ENCODE data around the gene MSN.
"Not testable (repeated sequence)": the region's sequence is repeated elsewhere in the genome, so short reads cannot be mapped to it uniquely, and the experiment has no call there.

The MSN gene

DNA sequence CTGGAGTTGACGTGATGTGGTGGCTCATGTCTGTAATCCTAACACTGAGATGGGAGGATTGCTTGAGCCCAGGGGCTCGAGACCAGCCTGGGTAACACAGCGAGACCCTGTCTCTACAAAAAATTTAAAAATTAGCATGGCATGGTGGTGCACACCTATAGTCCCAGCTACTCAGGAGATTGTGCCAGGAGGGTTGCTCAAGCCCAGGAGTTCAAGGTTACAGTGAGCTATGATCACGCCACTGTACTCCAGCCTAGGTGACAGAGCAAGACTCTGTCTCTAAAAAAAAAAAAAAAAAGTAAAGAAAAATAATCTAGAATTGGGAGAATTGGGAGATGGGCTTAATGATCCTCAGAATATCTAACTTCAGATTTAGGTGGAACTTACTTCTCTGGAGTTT is 51.1 kb downstream of the MSN start:
- DNase-seq (ENCODE audit: low read depth) = no peak

DNA sequence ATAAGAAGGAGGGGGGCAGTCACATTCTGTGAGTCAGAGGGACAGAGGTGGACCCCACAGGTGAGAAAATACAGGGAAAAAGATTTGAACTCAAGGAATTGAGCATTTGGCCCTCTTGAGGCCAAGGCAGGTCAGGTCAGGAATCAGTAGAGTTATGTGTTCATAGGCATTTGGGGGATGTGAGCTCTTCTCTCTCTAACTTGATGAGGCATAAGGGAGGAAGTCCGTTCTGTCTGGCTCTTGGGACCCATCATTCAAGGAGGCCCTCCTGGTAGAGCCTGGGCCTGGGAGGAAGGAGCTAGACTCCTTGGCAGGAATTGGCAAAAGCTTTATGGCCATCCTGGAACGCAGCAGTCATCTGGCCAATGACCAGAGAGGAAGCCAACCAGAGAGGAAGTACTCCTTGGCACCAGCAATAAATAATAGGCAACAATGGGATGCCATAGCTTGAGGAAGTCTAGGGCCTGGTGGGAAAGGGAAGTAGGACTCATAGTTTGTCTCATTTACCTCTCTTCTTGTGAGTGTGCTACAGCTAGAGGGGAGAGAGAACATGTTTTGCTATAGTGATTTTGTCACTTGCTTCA is 53.0 kb downstream of the MSN start:
- no peak for DNase-seq (ENCODE audit: low read depth)

DNA sequence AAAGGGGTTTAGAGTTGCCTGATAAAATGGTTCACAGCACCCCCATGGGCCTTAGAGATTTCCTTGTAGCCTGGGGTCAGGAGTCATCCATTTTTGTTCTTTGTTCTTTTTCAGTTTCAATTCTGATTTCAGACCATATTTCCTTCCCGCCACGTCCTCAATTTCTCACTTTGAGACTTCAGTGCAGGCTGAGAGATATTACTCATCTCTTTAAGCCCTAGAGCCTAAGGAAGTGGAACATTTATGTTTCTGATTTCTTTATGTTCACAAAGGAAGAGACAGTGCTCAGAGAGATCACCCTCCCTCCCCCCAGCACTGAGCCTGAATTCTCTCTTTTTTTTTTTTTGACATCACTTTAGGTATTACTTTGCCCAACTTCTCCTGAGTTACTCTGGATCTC is 56.3 kb downstream of the MSN start:
- DNase-seq (ENCODE audit: low read depth) = no peak

DNA sequence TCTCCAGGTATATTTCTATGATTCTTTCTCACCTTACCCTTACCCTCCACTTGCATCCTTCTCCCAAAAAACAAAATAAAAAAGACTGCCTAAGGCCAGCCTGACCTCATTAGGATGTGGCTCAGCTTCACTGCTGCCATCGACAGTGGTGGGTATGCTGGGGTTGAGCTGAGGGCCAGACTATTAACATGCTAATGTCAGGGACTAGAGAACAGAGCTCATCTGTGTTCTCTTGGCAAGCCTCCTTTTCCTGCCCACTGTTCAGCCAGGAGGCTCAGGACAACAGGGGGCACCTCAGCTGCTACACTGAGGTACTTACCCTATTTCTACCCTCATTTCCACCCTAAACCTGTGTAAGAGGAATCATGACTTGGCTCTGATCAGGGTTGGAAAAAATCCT is 59.3 kb downstream of the MSN start:
- no peak for DNase-seq (ENCODE audit: low read depth)

DNA sequence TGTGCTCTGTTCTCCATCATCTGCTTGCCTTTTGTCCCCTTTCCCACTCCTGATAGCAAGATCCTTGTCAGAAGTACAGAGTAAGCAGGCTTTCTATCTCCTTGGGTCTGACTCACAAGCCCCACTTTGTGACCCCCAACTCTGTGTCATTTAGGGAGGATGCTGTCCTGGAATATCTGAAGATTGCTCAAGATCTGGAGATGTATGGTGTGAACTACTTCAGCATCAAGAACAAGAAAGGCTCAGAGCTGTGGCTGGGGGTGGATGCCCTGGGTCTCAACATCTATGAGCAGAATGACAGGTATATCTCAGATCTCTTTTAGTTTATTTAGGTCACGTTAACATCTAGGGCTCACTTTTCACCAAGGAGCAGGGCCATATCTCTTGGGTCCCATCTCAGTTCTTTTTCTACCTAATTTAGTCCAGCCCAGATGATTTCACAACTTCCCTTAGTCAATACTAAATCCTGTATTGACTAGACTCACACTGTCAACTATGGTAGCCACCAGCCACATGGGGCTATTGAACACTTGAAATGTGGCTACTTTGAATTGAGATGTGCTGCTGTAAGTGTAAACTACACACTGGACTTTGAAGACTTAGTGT is 64.3 kb downstream of the MSN start:
- no peak for DNase-seq (ENCODE audit: low read depth)

DNA sequence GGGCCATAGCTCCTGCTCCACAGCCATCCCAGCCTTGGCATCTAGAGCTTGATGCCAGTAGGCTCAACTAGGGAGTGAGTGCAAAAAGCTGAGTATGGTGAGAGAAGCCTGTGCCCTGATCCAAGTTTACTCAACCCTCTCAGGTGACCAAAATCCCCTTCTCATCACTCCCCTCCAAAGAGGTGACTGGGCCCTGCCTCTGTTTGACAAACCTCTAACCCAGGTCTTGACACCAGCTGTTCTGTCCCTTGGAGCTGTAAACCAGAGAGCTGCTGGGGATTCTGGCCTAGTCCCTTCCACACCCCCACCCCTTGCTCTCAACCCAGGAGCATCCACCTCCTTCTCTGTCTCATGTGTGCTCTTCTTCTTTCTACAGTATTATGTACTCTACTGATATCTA is 73.5 kb downstream of the MSN start:
- DNase-seq (ENCODE audit: low read depth) = no peak

DNA sequence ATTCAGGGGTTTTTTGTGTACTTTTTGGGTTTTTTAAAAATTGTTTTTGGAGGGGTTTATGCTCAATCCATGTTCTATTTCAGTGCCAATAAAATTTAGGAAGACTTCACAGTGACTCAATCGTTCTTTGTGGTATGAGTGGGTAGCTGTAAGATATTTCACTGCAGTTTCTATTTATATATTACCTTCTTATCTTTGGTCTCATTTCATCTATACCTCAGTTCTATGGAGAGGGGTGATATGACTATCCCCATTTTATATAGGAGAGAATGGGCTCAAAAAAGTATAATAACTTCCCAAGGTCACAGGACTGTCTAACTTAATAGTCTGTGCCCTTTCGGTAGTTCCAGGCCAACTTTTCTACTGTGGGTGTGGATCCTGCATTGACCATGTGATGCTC is 74.4 kb downstream of the MSN start:
- DNase-seq (ENCODE audit: low read depth) = no peak

DNA sequence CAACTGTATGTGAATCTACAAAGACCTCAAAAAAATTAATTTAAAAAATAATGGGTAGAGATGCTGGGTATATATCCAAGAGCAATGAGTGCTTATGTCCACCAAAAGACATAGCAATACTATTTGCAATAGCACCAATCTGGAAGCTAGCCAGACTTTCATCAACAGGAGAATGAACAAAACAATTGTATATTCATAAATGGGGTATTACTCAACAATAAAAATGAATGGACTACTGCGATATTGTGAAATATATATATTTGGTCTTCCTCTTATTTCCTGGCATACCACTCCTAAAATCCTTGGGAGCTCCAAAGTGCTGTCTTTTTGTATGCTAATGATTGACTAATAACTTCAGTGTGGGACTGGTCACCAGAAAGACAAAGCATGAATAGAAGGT is 77.5 kb downstream of the MSN start:
- no peak for DNase-seq (ENCODE audit: low read depth)

DNA sequence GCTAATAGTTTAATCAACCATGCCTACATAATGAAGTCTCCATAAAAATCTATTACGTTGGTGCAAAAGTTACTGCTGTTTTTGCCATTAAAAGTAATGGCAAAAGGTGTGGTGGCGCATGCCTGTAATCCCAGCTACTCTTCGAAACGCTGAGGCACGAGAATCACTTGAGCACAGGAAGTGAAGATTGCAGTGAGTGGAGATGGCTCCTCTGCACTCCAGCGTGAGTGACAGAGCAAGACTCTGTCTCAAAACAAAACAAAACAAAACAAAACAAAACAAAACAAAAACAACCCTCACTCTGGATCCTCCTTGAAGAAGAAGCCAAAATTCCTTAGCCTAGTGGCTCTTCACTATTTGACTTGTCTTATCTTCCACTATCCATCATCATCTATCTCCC is 78.0 kb downstream of the MSN start:
- DNase-seq (ENCODE audit: low read depth) = no peak

DNA sequence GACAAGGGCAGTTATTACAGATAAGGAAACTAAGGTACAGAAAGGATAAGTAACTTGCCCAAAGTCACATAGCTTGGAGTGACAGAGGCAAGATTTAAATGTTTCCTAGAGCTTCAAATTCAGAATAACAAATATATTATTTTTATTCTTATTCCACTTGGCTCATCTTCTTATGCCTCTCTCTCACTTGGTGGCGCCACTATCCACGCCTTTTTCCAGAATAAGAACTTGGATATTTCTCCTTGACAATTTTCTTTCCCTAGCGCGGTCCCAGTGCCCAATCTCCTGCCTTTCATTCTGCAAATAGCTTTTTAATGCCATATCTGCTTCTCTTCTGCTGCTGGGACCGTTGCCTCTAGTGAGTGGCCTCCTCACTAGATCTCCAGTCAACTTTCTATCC is 78.5 kb downstream of the MSN start:
- no peak for DNase-seq (ENCODE audit: low read depth)

DNA sequence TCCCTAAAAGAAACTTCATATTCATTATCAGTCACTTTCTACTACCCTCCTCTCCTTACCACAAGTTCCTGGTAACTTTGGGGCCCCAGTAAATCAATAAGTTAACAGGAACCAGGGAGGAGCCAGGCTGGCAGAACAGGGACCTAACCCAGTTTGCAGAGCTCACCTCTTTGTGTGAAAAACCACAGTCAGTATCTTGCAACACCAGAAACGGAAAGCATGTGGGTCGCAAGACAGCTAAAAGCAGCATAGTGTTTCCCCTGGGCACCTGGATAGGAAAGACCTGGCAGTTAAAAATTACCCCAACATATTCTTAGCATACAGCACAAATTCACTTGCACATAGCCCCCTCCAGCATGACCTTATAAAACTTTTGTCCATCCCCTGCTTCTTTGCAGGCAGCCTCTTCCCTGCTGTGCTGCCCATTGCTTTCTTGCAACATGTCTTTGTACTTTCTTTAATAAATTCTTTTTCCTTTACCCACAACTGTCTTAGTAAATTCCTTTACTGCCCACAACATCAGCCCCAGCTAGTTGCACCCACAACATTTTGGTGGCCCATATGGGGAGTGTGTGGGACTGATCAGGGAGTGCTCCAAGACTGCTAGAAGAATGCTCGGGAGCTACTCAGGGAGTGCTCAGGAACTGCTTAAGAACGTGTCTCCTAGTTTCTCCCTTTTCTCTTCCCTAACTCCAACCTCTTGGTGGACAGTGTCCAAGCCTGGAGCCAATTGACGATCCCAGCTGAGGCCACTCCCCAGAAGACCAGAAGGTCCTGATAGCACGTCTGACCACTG is 83.4 kb downstream of the MSN start:
- DNase-seq (ENCODE audit: low read depth) = no peak

DNA sequence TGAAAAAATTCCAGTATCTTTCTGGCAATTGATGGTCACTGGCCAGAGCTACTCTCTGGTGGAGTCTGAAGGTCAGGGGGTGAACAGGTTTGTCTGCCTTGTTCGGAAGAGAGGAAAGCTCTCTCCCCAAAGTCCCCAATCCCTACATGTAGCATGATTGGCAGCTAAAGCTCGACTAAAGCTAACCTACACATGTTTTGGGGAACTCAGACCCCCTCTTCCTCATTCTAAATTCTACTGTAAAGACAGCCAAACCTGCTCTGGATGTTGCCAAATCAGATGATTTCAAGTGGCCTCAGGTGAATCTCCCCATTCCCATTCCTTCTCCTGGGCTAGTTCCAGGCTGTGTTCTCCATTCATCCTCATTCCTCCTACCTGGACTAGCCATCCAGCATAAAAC is 84.1 kb downstream of the MSN start:
- DNase-seq (ENCODE audit: low read depth) = no peak

DNA sequence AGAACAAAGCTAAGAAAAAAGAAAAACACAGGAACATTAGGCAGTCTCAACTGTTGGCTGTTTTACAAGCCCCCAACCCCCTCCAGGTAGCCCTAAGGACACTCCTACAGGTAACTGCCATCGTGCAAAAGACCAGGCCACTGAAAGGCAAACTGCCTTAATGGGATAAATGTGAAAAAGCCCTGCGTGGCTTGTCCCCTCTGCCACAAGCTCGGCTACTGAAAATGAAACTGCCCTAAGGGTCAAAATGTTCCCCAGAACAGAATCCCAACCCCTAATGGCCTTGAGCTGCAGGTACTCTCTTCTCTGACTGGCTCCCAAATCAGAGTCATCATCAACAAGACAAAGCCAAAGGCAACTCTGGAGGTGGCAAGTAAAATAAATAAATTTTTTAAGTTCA is 84.8 kb downstream of the MSN start:
- no peak for DNase-seq (ENCODE audit: low read depth)

DNA sequence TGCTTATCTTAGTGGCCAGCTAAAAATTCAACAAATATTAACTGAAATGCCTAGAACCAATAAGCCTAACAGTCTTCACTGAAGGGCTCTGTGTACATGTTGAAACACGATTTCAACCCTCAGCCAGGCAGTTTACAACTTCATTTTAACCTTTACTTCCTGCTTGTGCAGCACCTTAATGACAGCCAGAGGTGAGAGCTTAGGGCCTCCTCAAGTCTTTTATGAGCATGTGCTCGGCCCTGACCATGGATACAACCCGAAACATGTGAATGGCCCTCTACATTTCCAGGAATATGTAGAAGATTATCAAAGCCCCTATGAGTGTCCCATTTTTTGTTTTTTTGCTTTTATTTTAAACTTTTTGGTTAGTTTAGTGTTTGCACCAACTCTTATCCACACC is 88.3 kb downstream of the MSN start:
- DNase-seq (ENCODE audit: low read depth) = no peak

DNA sequence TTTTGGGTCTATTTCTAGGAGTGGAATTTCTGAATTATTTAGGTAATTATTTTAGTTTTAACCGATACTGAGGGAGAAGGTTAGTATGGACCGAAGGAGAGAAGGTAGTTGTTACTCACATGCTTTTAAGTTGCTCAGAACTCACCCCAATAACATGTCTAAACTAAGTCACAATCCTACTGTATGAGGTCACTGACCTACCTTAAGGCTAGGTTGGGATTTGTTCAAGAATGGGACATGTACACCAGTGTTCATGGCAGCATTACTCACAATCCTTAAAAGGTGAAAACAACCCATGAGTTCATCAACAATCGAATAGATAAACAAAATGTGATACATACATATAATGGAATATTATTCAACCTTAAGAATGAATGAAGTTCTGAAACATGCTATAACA is 90.5 kb downstream of the MSN start:
- no peak for DNase-seq (ENCODE audit: low read depth)

DNA sequence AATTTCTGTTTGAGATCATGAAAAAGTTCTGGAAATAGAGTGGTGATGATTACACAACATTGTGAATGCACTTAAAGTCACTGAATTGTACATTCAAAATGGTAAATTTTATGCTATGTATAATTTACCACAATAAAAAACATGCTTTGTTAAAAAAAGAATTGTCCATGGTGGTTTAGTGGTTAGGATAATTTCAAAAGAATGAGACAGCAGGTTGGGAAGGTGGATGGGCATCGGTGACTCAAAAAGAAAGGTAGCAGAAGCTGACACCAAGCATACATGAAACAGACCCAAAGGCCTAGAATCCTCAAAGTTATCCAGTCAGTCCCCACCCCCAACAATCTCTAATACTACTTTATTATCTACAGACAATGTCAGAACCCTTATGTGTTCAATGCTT is 91.1 kb downstream of the MSN start:
- no peak for DNase-seq (ENCODE audit: low read depth)

DNA sequence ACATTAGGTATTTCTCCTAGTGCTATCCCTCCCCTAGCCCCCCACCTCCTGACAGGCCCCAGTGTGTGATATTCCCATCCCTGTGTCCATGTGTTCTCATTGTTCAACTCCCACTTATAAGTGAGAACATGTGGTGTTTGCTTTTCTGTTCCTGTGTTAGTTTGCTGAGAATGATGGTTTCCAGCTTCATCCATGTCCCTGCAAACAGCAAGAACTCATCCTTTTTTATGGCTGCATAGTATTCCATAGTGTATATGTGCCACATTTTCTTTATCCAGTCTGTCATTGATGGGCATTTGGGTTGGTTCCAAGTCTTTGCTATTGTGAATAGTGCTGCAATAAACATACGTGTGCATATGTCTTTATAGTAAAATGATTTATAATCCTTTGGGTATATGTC is 92.1 kb downstream of the MSN start:
- not testable (repeated sequence) for DNase-seq (ENCODE audit: low read depth)

DNA sequence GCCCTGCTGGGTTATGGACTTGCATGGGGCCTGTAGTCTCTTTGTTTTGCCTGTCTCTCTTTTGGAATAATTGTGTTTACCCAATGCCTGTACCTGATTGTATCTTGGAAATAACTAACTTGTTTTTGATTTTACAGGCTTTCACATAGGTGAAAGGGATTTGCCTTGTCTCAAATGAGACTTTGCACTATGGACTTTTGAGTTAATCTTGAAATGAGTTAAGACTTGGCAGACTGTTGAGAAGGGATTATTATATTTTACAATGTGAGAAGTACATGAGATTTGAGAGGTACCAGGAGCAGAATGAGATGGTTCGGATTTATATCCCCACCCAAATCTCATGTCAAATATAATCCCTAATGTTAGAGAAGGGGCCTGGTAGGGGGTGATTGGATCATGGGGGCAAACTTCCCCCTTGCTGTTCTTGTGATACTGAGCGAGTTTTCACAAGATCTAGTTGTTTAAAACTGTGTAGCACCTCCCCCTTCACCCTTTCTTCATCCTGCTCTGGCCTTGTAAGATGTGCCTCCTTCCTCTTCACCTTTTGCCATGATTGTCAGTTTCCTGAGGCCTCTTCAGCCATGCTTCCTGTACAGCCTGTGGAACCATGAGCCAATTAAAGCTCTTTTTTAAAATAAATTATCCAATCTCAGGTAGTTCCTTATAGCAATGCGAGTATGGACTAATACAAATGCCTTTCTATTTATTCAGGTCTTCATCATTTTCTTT is 102.3 kb downstream of the MSN start:
- DNase-seq (ENCODE audit: low read depth) = no peak

DNA sequence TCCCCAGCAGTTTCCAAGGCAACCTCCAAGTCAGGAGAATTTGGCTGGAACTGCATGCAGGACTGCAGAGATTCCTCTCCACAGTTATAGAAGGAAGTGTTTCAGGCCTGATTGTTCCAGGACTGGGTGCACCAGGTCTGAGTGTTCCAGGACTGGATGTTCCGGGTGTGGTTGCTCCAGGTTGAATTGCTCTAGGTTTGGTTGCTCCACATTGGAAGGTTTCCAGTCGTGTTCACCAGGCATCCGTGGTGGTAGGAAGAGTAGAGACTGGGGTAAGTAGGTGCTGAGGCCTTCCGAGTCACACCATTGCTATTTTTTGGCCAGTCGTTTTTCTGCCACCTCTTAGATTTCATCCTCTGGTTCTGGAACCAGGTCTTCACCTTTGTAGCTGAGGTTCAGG is 105.4 kb downstream of the MSN start:
- DNase-seq (ENCODE audit: low read depth) = no peak

DNA sequence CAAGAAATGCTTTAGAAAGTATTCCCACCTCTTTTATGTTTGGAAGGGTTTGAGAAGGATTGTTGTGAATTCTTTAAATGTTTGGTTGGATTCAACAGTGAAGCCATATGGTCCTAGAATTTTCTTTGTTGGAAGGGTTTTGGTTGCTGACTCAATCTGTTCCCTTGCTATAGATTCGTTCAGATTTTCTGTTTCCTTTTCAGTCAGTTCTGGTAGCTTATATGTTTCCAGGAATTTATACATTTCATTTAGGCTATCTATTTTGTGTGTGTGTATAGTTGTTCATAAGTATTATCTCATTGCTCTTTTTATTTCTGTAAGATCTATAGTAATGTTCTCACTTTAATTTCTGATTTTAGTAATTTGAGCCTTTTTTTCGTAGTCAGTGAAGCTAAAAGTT is 114.4 kb downstream of the MSN start:
- no peak for DNase-seq (ENCODE audit: low read depth)

DNA sequence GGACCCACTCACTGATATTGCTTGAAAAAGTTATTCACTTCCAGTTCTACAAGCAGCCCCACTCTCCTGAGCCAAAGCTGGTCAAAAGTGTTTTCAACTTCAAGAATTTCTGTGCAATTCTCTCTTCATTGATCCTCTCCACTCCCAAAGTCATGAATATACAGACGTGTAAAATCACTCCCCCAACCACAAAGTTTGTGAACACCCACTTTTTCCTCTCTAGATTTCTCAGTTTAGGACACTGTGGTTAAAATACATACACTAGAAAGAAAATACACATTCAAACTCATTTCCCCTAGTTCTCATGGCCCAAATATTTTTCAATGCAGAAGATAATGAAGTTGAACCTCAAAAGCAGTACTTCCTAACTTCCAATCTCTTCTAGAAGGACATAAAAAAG is 116.3 kb downstream of the MSN start:
- no peak for DNase-seq (ENCODE audit: low read depth)

All from activated T-helper 1 cell treated with Interleukin-2 at 50 U/mL for 16 hours (primary cell).